HepG2 (cell line): ENCODE results near the gene FAS.

Source experiments
- ZSCAN29 ChIP-seq: sonication (generic); formaldehyde crosslinking; conservative IDR thresholded peaks from 2 replicates; pipeline ENCODE4 v1.4.0; 2020; ENCODE audit warnings: mild to moderate bottlenecking, missing genetic modification reagents
- TF ChIP-seq, protein P1 (sequence below): sonication (generic); formaldehyde crosslinking; IDR thresholded peaks from 2 replicates; pipeline ENCODE4 v1.8.1; 2023; ENCODE audit warnings: missing genetic modification reagents, inconsistent platforms, borderline replicate concordance

- TF ChIP-seq, protein P1, sequence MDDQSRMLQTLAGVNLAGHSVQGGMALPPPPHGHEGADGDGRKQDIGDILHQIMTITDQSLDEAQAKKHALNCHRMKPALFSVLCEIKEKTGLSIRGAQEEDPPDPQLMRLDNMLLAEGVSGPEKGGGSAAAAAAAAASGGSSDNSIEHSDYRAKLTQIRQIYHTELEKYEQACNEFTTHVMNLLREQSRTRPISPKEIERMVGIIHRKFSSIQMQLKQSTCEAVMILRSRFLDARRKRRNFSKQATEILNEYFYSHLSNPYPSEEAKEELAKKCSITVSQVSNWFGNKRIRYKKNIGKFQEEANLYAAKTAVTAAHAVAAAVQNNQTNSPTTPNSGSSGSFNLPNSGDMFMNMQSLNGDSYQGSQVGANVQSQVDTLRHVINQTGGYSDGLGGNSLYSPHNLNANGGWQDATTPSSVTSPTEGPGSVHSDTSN (CRISPR knock-in tag), result no peak
- no peak for TF ChIP-seq ZSCAN29 (CRISPR knock-in tag)
Measured at GRCh38 chr10:88966797-88967196, 23.8 kb upstream of the FAS start.
